Fibroblast of lung (primary cell): ENCODE measurements around the gene SLC24A4.

Source experiments
- EZH2 ChIP-seq: IDR thresholded peaks from 2 replicates; pipeline ENCODE4 v1.5.1; 2012; ENCODE audit warnings: low read length, control low read depth, mild to moderate bottlenecking; ENCODE audit errors: missing control alignments
- TF ChIP-seq, protein P1 (sequence below), 2 donors: IDR thresholded peaks in 1 of 2; conservative IDR thresholded peaks in 1 of 2; 1 replicate in 1 of 2; 2 replicates in 1 of 2; pipeline ENCODE4 v1.5.1; 2011 to 2012; ENCODE audit warnings: low read length in 2 of 2, control low read depth in 1 of 2, inconsistent platforms in 1 of 2, low read depth in 1 of 2, mild to moderate bottlenecking in 1 of 2

GRCh38 chr14:92449404-92450181 is 126.6 kb downstream of the SLC24A4 start:
- TF ChIP-seq, protein P1, sequence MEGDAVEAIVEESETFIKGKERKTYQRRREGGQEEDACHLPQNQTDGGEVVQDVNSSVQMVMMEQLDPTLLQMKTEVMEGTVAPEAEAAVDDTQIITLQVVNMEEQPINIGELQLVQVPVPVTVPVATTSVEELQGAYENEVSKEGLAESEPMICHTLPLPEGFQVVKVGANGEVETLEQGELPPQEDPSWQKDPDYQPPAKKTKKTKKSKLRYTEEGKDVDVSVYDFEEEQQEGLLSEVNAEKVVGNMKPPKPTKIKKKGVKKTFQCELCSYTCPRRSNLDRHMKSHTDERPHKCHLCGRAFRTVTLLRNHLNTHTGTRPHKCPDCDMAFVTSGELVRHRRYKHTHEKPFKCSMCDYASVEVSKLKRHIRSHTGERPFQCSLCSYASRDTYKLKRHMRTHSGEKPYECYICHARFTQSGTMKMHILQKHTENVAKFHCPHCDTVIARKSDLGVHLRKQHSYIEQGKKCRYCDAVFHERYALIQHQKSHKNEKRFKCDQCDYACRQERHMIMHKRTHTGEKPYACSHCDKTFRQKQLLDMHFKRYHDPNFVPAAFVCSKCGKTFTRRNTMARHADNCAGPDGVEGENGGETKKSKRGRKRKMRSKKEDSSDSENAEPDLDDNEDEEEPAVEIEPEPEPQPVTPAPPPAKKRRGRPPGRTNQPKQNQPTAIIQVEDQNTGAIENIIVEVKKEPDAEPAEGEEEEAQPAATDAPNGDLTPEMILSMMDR (conservative IDR thresholded peaks at IDR 0.05 in 1 of 2, IDR thresholded peaks at IDR 0.05 in 1 of 2; ENCODE audit: low read depth in 1 of 2, low read length in 2 of 2): no peak
- no peak for TF ChIP-seq EZH2
